Measurements from ENCODE around the gene TGM3.
"Not testable (repeated sequence)": the region's sequence is repeated elsewhere in the genome, so short reads cannot be mapped to it uniquely, and the experiment has no call there.

The TGM3 gene

DNA sequence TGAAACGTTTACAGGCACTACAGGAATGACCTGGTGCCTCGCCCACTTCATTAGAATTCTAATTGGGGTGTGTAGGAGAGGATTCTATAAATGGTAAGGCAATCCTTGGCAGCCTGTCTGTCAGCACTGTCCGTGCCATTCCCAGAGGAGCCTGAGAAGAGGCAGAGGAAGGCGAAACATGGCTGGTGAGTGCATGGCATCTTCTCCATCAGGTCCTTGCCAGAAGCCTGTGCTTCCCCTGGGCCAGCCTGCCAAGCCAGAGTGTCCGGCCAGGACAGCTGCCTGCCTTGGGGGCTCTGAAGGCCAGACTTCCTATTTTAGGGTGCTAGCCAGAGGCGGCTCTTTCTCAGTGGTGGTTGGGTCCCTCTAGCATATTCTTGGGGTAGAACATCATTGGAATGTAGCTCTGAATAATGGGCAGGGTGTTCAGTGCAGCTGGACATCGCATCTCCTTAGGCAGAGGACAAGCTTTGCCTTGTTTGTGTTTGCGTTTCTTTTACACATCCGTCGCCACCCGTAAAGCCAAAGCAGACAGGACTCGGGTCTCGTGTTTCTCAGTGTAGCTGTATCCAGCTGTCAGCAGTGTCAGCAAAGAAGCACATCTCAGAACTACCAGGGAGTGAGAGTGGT is at the start of gene TGM3:
Gene TGM3 (plus strand): TSS at position 116 of the 630 bp plus-strand sequence. CDS start 63 bp downstream, at position 179.
- no peak for DNase-seq

GRCh38 chr20:2246069-2246491 is 49.7 kb upstream of the TGM3 start:
- no peak for DNase-seq

DNA sequence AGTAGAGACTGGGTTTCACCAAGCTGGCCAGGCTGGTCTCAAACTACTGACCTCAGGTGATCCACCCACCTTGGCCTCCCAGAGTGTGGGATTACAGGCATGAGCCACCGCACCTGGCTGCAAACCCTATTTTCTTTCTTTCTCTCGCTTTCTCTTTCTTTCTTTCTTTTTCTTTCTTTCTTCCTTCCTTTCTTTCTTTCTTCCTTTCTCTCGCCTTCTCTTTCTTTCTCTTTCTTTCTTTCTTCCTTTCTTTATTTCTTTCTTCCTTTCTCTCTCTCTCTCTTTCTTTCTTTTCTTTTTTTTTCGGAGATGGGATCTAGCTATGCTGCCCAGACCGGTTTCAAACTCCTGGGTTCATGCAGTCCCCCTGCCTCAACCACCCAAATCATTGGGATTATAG is 47.0 kb upstream of the TGM3 start:
- no peak for DNase-seq

- DNase-seq: no peak
Observed at GRCh38 chr20:2249935-2250334, 45.9 kb upstream of the TGM3 start.

GRCh38 chr20:2252419-2252997 is 43.3 kb upstream of the TGM3 start:
- DNase-seq: no peak

DNA sequence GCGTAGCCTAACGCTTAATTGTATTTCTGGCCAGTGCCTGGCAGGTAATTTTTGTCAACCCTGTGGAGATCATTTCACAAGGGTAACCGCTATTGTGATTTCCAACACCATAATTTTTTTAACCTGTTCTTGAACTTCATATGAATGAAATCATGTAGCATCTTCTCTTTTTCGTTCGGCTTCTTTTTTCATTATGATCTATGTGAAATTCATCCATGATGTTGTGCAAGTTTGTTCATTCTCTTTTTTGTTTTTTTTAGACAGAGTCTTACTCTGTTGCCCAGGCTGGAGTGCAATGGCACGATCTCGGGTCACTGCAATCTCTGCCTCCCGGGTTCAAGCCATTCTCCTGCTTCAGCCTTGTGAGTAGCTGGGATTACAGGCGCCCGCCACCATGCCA is 42.5 kb upstream of the TGM3 start:
- no peak for DNase-seq

- no peak for DNase-seq
Observed at GRCh38 chr20:2254333-2254732, 41.5 kb upstream of the TGM3 start.

- no peak for DNase-seq
Observed at GRCh38 chr20:2255926-2256531, 39.8 kb upstream of the TGM3 start.

GRCh38 chr20:2259731-2260130 is 36.1 kb upstream of the TGM3 start:
- no peak for DNase-seq

DNA sequence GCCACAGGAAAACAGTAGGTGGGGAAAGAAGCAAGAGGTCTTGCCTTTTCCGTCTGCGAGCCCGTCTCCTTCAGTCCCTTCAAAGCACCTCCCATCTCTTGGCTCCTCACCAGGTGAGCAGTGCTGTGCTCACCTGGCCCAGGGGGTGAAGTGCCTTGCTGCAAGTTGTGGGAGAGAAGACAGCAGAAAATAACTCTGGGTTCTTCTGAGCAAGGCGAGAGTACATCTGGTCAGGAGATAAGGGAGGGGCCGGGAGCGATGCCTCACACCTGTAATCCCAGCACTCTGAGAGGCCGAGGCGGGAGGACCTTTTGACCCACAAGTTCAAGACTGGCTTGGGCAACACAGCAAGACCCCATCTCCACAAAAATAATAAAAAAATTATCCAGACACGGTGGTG is 35.6 kb upstream of the TGM3 start:
- DNase-seq: no peak

DNA sequence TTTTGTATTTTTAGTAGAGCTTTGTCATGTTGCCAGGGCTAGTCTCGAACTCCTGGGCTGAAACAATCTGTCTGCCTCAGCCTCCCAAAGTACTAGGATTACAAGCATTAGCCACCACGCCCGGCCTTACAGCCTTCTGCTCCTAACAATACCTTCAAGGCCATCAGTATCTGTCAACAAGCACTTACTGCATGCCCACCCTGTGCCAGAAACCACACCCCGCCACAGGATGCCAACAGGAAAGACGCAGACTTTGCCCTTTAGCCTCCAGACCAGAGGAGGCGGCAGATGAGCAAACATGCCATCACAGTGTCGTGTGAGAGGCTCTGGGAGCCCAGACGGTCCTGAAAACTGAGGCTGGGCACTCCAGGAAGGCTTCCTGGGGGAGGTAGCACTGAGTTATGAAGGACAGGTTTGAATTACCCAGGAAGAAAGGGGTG is 34.7 kb upstream of the TGM3 start:
- DNase-seq: no peak

- DNase-seq: no peak
Observed at GRCh38 chr20:2261629-2262028, 34.2 kb upstream of the TGM3 start.

- no peak for DNase-seq
Observed at GRCh38 chr20:2264118-2264517, 31.7 kb upstream of the TGM3 start.

DNA sequence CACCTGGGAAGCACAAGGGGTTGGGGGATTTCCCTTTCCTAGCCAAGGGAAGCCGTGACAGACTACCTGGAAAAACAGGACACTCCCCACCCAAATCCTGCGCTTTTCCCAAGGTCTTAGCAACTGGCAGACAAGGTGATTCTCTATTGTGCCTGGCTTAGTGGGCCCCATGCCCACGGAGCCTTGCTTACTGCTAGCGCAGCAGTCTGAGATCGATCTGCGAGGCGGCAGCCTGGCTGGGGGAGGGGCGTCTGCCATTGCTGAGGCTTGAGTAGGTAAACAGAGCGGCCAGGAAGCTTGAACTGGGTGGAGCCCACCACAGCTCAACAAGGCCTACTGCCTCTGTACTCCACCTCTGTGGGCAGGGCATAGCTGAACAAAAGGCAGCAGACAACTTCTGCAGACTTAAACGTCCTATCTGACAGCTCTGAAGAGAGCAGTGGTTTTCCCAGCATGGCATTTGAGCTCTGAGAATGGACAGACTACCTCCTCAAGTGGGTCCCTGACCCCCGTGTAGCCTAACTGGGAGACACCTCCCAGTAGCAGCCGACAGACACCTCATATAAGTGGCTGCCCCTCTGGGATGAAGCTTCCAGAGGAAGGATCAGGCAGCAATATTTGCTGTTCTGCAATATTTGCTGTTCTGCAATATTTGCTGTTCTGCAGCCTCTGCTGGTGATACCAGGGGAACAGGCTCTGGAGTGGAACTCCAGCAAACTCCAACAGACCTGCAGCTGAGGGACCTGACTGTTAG is 31.0 kb upstream of the TGM3 start:
- DNase-seq: not testable (repeated sequence)

DNA sequence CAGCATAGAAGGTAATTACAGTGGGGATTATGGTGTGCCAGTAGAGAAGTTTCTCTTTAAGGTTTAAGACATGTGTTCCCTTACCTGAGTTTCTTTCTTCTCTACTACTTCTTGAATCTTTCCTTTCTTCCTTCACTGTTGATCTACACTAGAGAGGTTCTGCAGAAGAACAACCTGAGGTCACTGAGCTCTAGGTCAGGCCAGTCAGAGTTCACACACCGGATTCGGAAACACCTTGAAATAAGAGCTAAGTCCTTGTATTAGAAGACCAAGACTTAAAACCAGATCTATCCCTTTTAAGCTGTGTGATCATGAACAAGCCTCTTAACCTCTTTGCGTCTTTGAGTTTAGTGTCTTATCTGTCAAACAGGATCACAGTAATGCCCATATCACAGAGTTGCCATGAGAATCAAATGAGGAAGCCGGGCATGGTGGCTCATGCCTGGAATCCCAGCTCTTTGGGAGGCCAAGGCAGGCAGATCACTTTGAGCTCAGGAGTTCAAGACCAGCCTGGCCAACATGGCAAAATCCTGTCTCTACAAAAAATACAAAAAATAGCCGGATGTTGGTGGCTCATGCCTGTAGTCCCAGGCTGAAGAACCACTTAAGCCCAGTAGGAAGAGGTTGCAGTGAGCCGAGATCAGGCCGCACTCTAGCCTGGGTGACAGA is 22.0 kb upstream of the TGM3 start:
- no peak for DNase-seq

DNA sequence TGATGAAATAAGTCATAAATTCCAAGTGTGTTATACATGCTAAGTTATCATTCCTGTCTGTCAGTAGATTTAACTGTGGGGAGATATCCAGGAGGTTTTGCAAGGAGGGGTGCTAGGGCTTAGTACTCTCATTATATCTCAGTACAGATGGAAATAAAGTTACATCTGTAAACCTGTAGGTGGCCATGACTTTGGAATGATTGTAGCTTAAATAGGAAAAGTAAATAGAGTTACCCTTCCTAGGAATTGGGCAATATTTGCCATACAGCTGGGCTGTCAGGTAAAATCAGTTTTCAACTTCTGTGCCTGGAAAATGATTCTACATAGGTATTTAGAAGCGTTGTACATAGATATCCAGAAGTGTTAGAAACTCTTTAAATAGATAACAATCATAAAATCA is 19.8 kb upstream of the TGM3 start:
- DNase-seq: no peak

DNA sequence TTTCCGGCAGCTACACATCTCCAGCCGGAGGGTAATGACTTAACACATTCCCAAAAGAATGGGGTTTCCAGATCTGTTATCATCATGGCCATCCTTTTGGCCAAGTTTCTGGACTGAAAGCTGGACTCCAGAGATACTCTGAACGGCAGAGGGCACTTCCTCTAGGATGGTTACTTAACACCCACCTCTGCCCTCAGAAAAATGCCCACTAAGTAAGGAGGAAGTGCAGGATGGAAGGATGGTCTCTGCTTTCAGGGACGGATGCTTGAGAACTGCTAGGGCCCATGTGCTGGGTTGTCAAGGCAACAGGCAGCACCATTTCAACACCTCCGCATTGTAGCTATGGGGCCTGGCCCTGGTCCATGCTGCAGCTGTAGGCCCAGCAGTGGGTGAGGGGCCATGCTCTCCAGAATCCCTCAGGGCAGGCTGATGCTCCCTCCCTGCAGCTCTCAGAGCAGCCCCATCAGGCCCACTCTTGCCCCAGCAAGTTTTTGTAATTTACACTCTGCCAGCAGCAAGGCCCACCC is 16.5 kb upstream of the TGM3 start:
- DNase-seq: no peak

DNA sequence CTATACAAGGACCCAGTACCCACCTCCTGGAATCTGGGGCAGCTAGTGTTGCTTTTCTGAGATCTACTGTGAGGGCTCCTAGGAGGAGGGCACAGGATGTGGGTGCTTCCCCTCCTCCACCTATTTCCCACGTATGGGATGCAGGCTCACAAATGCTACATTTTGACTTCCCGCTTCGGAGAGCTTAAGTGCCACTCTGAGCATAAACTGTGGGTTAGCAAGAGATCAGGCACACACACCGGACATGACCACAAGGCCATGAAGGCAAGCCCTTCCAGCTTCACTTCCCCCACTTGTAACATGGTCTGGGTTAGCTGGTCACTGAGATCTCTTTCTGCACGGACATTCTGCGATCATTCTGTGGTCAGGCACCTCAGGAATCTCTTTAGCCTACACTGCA is 15.7 kb upstream of the TGM3 start:
- no peak for DNase-seq

GRCh38 chr20:2281563-2281962 is 14.2 kb upstream of the TGM3 start:
- DNase-seq: no peak

- no peak for DNase-seq
Observed at GRCh38 chr20:2282181-2282580, 13.6 kb upstream of the TGM3 start.

DNA sequence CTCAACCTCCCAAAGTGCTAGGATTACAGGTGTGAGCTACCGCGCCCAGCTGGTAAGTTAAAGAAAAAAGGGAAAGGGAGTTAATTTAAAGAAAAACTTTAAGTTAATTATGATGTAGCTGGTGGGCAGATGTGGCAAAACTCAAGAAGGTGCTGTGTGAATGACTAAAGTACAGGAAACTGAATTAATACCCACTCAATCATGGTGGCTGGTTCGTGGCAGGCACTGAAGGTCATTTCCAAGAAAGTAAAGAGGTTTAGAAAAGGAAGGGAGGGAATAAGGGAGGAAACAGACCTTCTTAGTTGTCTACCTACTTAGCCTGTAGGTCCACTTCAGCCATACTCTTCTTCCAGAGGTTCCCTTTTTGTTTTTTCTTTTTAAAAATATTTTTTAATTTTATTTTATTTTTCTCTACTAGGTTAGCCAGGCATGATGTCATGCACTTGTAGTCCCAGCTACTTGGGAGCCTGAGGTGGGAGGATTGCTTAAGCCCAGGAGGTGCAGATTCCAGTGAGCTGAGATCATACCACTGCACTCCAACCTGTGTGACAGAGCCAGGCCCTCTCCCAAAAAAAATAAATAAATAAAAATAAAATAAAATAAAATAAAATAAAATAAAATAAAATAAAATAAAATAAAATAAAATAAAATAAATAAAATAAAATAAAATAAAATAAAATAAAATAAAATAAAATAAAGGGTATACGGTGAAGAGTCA is 11.9 kb upstream of the TGM3 start:
- DNase-seq: no peak

DNA sequence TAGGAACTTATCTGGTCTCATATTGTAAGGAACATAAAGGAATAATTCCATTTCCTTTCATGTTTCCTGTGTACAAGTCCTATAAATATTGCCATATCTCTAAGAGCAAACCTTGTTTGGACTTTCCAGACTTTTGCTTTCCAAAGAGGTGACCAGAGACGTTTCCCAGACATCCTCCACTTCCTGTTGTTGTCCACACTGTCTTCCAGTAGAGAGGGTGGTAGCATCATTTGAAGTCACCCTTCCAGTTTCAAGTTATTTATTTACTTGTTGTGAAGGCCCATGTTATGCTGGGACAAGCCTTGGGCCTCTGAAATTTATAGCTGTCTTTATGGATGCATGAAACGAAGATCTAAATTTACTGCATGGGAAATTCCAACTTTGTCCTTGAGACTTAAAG is 10.6 kb upstream of the TGM3 start:
- DNase-seq: no peak

Data from KG1 (cell line).